HepG2 (cell line): ENCODE data around the gene ARMH3. TPM values are rescaled to one million over a fixed set of nuclear protein-coding genes. Genes with fewer than 3 reads are reported as not detected.

Experiments used
- CCAR2 ChIP-seq: fragments of 200-400 bp; formaldehyde crosslinking; optimal IDR thresholded peaks from 2 replicates; pipeline ENCODE3; 2018; ENCODE audit warnings: low read depth, mild to moderate bottlenecking, low read length, moderate library complexity
- CENPT ChIP-seq: sonication (generic); formaldehyde crosslinking; IDR thresholded peaks from 2 replicates; pipeline ENCODE4 v1.8.0; 2022; ENCODE audit warnings: low read depth, mild to moderate bottlenecking, moderate library complexity, missing genetic modification reagents
- GPN1 ChIP-seq: sonication (generic); formaldehyde crosslinking; IDR thresholded peaks from 2 replicates; pipeline ENCODE4 v1.5.1; 2020; ENCODE audit warnings: missing genetic modification reagents, borderline replicate concordance
- GTF3A ChIP-seq: sonication (generic); formaldehyde crosslinking; conservative IDR thresholded peaks from 2 replicates; pipeline ENCODE4 v1.4.0; 2020; ENCODE audit warnings: mild to moderate bottlenecking, missing genetic modification reagents
- IKZF4 ChIP-seq: sonication (generic); formaldehyde crosslinking; IDR thresholded peaks from 2 replicates; pipeline ENCODE4 v1.5.1; 2020; ENCODE audit warnings: borderline replicate concordance, mild to moderate bottlenecking, low read depth, missing genetic modification reagents; ENCODE audit errors: not compliant biosample characterization
- MYC ChIP-seq: sonication (generic); formaldehyde crosslinking; IDR thresholded peaks from 2 replicates; pipeline ENCODE4 v1.9.0; 2021; ENCODE audit warnings: missing genetic modification reagents, borderline replicate concordance
- NAIF1 ChIP-seq: sonication (generic); formaldehyde crosslinking; IDR thresholded peaks from 2 replicates; pipeline ENCODE4 v1.5.0; 2020; ENCODE audit warnings: mild to moderate bottlenecking, missing genetic modification reagents, borderline replicate concordance
- SIX1 ChIP-seq: sonication (generic); formaldehyde crosslinking; IDR thresholded peaks from 2 replicates; pipeline ENCODE4 v1.4.0; 2020; ENCODE audit warnings: missing genetic modification reagents, borderline replicate concordance
- STAT5B ChIP-seq: sonication (generic); formaldehyde crosslinking; IDR thresholded peaks from 2 replicates; pipeline ENCODE4 v1.4.0; 2020; ENCODE audit warnings: missing genetic modification reagents
- THAP7 ChIP-seq: sonication (generic); formaldehyde crosslinking; IDR thresholded peaks from 2 replicates; pipeline ENCODE4 v1.8.1; 2023; ENCODE audit warnings: mild to moderate bottlenecking, missing genetic modification reagents
- ZBTB26 ChIP-seq: IDR thresholded peaks from 2 replicates; pipeline ENCODE4 v1.6.1; 2016; ENCODE audit warnings: missing compliant biosample characterization, missing genetic modification reagents, borderline replicate concordance
- ZKSCAN1 ChIP-seq: fragments of 150-350 bp; IDR thresholded peaks from 2 replicates; pipeline ENCODE4 v1.6.1; 2014; ENCODE audit warnings: low read length
- ZNF136 ChIP-seq: sonication (generic); formaldehyde crosslinking; IDR thresholded peaks from 2 replicates; pipeline ENCODE4 v1.8.1; 2022; ENCODE audit warnings: low read depth, mild to moderate bottlenecking, moderate library complexity, missing genetic modification reagents
- ZNF280D ChIP-seq: sonication (generic); formaldehyde crosslinking; IDR thresholded peaks from 2 replicates; pipeline ENCODE4 v1.5.1; 2020; ENCODE audit warnings: mild to moderate bottlenecking, missing genetic modification reagents
- ZNF318 ChIP-seq: sonication (generic); formaldehyde crosslinking; IDR thresholded peaks from 2 replicates; pipeline ENCODE4 v1.4.0; 2020; ENCODE audit warnings: mild to moderate bottlenecking, missing genetic modification reagents
- polyA plus RNA-seq, 8 experiments: library from polyadenylated mRNA; depleted of rRNA in 3 of 8; stranded (reverse) in 7 of 8; unstranded in 1 of 8; fragments of >200 nt; fragmentation: Illumina TruSeq in 4 of 8; extraction: Trizol in 4 of 8; gene quantifications; 2 replicates each; pipeline versions ENCODE4 v1.2.1 to v1.2.3, GENCODE V29; 2011 to 2016; ENCODE audit warnings: low read depth in 4 of 8, missing spikeins in 1 of 8, mixed read lengths in 1 of 8; ENCODE audit not compliant: insufficient read depth in 1 of 8
- total RNA-seq, 5 experiments: library from RNA; depleted of rRNA; stranded (reverse); fragments of >200 nt; fragmentation: Illumina TruSeq; extraction: Trizol; gene quantifications; 2 replicates each; pipeline ENCODE4 v1.2.3, GENCODE V29; 2016; ENCODE audit warnings: low read depth in 1 of 5

ARMH3 gene
- total and polyA plus RNA-seq, 2 of the 13 experiments (the other 11 are each of a cell fraction or from before 2014, with no cell fraction given): 8.4 to 16.9 TPM

DNA sequence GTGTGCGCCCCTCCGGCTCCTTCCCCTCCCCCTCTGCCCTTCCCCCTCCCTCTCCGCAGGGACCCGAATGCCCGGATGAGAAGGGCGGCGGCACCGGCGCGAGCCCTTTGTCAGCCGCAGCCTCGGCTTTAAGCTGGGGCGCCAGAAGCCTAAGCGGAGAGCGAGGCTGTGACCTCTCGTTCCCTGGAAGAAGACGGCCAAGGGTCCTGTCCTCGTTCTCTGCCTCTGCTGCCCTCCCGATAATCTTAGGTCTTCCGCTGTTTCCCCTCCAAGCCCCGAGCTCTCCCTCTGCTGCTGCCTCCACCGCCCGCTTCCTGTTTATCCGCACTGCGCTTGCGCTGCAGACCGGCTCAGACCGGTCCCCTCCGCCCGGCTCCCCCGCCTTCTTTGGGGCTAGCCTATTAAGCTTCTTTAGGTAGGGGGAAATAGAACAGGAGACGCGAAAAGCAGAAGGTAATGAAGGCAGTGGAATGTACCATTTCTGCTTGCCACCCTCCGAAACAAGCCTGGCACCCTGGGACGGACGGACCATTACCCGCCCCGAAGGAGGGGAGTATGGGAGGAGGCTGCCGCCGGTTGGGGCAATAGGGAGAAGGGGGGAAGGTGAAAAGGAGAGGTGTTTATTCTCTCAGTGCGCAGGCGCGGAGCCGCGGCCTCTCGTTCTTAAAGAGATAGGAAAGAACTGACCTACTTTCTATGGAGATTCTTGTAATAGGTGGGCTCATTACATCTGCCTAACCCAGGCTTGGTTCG is 237.7 kb downstream of the ARMH3 start, which contains the start of gene OGA (continued):
- peak; percentile 36; the same call in 1 of the 2 replicates for TF ChIP-seq ZNF280D (CRISPR knock-in tag)
- no peak for TF ChIP-seq ZBTB26 (CRISPR knock-in tag)
- peak; percentile 74 for TF ChIP-seq IKZF4
- no peak for TF ChIP-seq ZNF318 (CRISPR knock-in tag)
- no peak for TF ChIP-seq NAIF1 (CRISPR knock-in tag)
- TF ChIP-seq GPN1 (CRISPR knock-in tag): no peak
- TF ChIP-seq SIX1: no peak
- TF ChIP-seq ZKSCAN1: no peak
- 0 out of 2 replicates have a peak, but pooled peaks have one; percentile 46 for TF ChIP-seq ZNF136 (CRISPR knock-in tag)
- no peak; the same call in 1 of the 2 replicates for TF ChIP-seq MYC (CRISPR knock-in tag)
- no peak for TF ChIP-seq CCAR2
- TF ChIP-seq THAP7 (CRISPR knock-in tag): no peak
- TF ChIP-seq GTF3A: no peak; the same call in 1 of the 2 replicates
- TF ChIP-seq CENPT (CRISPR knock-in tag): no peak
- no peak for TF ChIP-seq STAT5B (CRISPR knock-in tag)
